Gastroesophageal sphincter (tissue), 4 donors: ENCODE data around the gene PTPN21. TPM values are rescaled to one million over a fixed set of nuclear protein-coding genes. Genes with fewer than 3 reads are reported as not detected.

ENCODE experiments used
- ATAC-seq: fragments of 150-250 bp; one replicate; pipeline ENCODE4 v1.9.1; 2016; ENCODE audit warnings: mild to moderate bottlenecking, moderate library complexity
- H3K27ac ChIP-seq, 4 donors: fragments of 200-600 bp; sonication (generic) in 3 of 4; 1 replicate in 3 of 4; 2 replicates in 1 of 4; pipeline ENCODE4 v1.5.1; 2016 to 2019
- H3K27me3 ChIP-seq: fragments of 200-600 bp; sonication (generic); one replicate; pipeline ENCODE4 v1.5.1; 2019
- H3K36me3 ChIP-seq, 2 donors: fragments of 200-600 bp; sonication (generic); one replicate each; pipeline ENCODE4 v1.5.1; 2019; ENCODE audit warnings: control low read depth in 1 of 2
- H3K4me1 ChIP-seq, 3 donors: fragments of 200-600 bp; sonication (generic); 1 replicate in 2 of 3; 2 replicates in 1 of 3; pipeline ENCODE4 v1.5.1; 2016 to 2019; ENCODE audit warnings: control low read depth in 2 of 3
- H3K4me3 ChIP-seq, 2 donors: fragments of 200-600 bp; sonication (generic); one replicate each; pipeline ENCODE4 v1.5.1; 2019; ENCODE audit warnings: mild to moderate bottlenecking in 1 of 2, moderate library complexity in 1 of 2
- H3K9me3 ChIP-seq, 3 donors: fragments of 200-600 bp; sonication (generic); one replicate each; pipeline ENCODE4 v1.5.1; 2017 to 2019; ENCODE audit warnings: control low read depth in 2 of 3
- EP300 ChIP-seq: sonication (generic); formaldehyde crosslinking; IDR thresholded peaks from one replicate; pipeline ENCODE4 v1.6.1; 2017; ENCODE audit warnings: antibody characterized with exemption, mild to moderate bottlenecking
- POLR2A ChIP-seq, 2 donors: fragments of 450-650 bp; IDR thresholded peaks; one replicate each; pipeline ENCODE4 v1.6.1; 2017; ENCODE audit warnings: antibody characterized with exemption in 2 of 2, mild to moderate bottlenecking in 2 of 2, moderate library complexity in 1 of 2
- POLR2AphosphoS5 ChIP-seq: sonication (generic); formaldehyde crosslinking; IDR thresholded peaks from one replicate; pipeline ENCODE4 v1.6.1; 2017; ENCODE audit warnings: antibody characterized with exemption
- WGBS, 2 donors: methylation state at CpG; one replicate each; pipeline ENCODE4 v1.1.5; 2018; ENCODE audit warnings: low coverage in 1 of 2; 5-methylcytosine and 5-hydroxymethylcytosine counted together
- total RNA-seq, 4 donors: library from RNA; depleted of rRNA; stranded (reverse); fragments of >200 nt; gene quantifications; one replicate each; pipeline ENCODE4 v1.1.0, GENCODE V29; 2016
- TF ChIP-seq, protein P1 (sequence below), 4 experiments: fragments of 200-600 bp in 2 of 4; fragments of 450-650 bp in 2 of 4; sonication (generic) in 1 of 4; IDR thresholded peaks; one replicate each; pipeline ENCODE4 v1.5.1; 2017 to 2019; ENCODE audit warnings: antibody characterized with exemption in 4 of 4, mild to moderate bottlenecking in 2 of 4, moderate library complexity in 2 of 4

PTPN21 gene
- total RNA-seq, 4 donors from 2014 or later: 24.4 to 51.8 (median 32.2) TPM

DNA sequence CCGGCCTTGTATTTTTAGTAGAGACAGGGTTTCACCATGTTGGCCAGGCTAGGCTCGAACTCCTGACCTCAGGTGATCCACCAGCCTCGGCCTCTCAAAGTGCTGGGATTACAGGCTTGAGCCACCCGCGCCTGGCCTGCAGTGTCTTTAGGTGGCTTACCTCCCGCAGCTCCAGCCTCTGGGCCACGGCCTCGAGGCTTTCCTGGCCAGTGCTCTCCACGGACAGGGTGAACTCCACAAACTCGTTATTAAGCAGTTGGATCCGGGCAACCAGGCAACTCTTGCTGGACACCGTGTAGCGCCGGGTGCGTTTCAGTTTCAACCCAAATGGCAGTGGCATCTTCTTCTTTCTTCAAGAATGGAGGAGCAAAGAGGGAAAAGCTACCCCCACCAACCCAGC lies 4.7 kb downstream of the PTPN21 start:
- TF ChIP-seq, protein P1, sequence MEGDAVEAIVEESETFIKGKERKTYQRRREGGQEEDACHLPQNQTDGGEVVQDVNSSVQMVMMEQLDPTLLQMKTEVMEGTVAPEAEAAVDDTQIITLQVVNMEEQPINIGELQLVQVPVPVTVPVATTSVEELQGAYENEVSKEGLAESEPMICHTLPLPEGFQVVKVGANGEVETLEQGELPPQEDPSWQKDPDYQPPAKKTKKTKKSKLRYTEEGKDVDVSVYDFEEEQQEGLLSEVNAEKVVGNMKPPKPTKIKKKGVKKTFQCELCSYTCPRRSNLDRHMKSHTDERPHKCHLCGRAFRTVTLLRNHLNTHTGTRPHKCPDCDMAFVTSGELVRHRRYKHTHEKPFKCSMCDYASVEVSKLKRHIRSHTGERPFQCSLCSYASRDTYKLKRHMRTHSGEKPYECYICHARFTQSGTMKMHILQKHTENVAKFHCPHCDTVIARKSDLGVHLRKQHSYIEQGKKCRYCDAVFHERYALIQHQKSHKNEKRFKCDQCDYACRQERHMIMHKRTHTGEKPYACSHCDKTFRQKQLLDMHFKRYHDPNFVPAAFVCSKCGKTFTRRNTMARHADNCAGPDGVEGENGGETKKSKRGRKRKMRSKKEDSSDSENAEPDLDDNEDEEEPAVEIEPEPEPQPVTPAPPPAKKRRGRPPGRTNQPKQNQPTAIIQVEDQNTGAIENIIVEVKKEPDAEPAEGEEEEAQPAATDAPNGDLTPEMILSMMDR (IDR thresholded peaks at IDR 0.05): no peak
- no peak for TF ChIP-seq POLR2A (IDR thresholded peaks at IDR 0.05)
- no peak for TF ChIP-seq EP300
- no peak for TF ChIP-seq POLR2AphosphoS5
- Histone ChIP-seq H3K36me3 (peaks cover 0 to 52% of the 10 kb centered on the region in 2 donors), H3K4me1 (peaks cover 0 to 64% (median 3%) of the 10 kb centered on the region in 3 donors), H3K9me3 (no peaks in the 10 kb centered on the region), H3K27me3 (no peaks in the 10 kb centered on the region), H3K4me3 (no peak overlapping the region), H3K27ac (no peak overlapping the region)
- ATAC-seq: no peak
- WGBS, 2 donors: 100% methylated on average over 1 of the region's 15 CpGs

DNA sequence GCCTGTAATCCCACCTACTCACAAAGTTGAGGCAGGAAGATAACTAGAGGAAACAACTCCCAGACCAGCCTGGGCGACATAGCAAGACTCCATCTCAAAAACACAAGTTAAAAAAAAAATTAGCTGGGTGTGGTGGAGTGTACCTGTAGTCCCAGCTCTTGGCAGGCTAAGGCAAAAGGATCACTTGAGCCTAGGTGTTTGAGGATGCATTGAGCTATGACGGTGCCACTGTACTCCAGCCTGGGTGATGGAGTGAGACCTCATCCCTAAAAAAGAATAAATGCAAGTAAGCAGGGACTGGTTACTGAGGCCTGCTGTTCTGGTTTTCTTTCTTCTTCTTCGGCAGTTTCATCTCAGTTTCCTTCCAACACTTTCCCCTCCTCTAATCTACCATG lies 7.4 kb downstream of the PTPN21 start:
- H3K9me3 ChIP-seq: no peaks in the 10 kb centered on the region
- TF ChIP-seq POLR2AphosphoS5 (no peak), POLR2A (IDR thresholded peaks at IDR 0.05) (no peak), EP300 (no peak)
- TF ChIP-seq, protein P1 (IDR thresholded peaks at IDR 0.05): no peak
- H3K36me3 ChIP-seq: peaks cover 0 to 65% of the 10 kb centered on the region in 2 donors
- H3K4me1 ChIP-seq: peaks cover 0 to 51% (median 3%) of the 10 kb centered on the region in 3 donors
- 60 to 86% methylated on average over 2 to 3 of the region's 3 CpGs for WGBS, 2 donors
- H3K4me3 ChIP-seq: no peak overlapping the region
- no peaks in the 10 kb centered on the region for H3K27me3 ChIP-seq
- ATAC-seq: no peak
- no peak overlapping the region for H3K27ac ChIP-seq

DNA sequence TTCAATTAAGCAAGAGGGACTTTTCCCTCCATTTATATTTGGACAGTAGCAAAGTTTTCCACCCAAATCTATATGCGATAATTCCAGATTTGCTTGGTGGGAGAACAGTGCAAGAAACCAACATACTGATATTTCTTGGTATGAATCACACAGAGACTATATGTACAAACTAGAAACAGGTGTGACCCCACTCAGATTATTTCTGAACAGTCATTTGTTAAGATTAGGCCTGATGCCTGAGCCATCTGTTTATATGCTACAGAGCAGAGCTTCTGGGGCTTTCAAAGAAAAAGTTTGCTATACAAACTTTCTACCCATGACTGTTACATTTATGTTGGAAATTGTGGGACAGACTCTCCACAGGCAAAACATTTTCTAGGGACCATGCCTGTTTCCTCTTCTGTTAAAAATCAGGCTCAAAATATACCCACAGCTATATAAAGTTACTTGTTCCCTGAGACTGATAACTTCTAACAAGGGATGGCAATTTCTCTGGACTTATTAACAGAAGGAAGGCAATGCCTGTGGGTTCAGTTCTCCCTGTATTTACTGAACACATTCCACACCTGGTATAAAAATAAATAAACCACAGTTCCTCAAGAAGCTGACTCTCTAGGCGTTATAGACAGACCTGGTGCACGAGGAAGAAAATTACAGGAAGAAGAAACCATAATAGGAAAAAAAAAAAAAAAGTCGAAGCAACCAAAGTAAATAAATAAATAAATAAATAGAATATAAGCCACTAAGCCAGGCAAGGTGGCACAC lies 8.0 kb downstream of the PTPN21 start:
- Histone ChIP-seq H3K27me3 (no peaks in the 10 kb centered on the region), H3K4me3 (no peak overlapping the region), H3K4me1 (peaks cover 0 to 45% (median 3%) of the 10 kb centered on the region in 3 donors), H3K27ac (no peak overlapping the region), H3K36me3 (peaks cover 0 to 65% of the 10 kb centered on the region in 2 donors), H3K9me3 (no peaks in the 10 kb centered on the region)
- ATAC-seq: no peak
- WGBS, 2 donors: 62 to 67% methylated on average over 4 of the region's 4 CpGs
- no peak for TF ChIP-seq POLR2A (IDR thresholded peaks at IDR 0.05)
- TF ChIP-seq POLR2AphosphoS5: no peak
- TF ChIP-seq, protein P1 (IDR thresholded peaks at IDR 0.05): no peak
- no peak for TF ChIP-seq EP300

DNA sequence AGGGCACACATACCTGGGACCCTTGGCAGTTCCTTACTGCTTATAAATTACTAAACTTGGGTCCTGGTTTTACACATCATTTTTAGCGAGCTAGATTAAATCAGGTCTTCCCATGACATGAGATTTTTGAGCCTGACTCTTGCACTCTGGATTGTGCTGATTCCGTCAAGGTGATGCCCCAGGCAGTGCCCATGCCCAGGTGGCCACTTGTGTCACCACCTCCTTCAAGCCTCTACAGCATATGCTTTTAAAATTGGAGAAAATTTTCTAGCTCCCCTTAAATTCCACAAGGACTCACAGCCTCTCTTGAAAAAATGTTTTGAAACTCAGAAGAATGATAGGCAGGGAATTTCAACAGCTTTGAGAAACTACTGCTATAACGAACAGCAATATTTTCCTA lies 9.6 kb downstream of the PTPN21 start:
- 89 to 100% methylated on average over 3 of the region's 3 CpGs for WGBS, 2 donors
- no peak for ATAC-seq
- no peaks in the 10 kb centered on the region for H3K9me3 ChIP-seq
- TF ChIP-seq EP300 (no peak), POLR2A (IDR thresholded peaks at IDR 0.05) (no peak), POLR2AphosphoS5 (no peak)
- TF ChIP-seq, protein P1 (IDR thresholded peaks at IDR 0.05): no peak
- H3K4me1 ChIP-seq: peaks cover 0 to 33% (median 0%) of the 10 kb centered on the region in 3 donors
- H3K4me3 ChIP-seq: no peak overlapping the region
- H3K27me3 ChIP-seq: no peaks in the 10 kb centered on the region
- peaks cover 0 to 63% of the 10 kb centered on the region in 2 donors for H3K36me3 ChIP-seq
- H3K27ac ChIP-seq: no peak overlapping the region
